Peyer's patch (tissue), 4 donors: ENCODE data around the gene FLG.
"Not testable (repeated sequence)": the region's sequence is repeated elsewhere in the genome, so short reads cannot be mapped to it uniquely, and the experiment has no call there.

ENCODE experiments used
- POLR2A ChIP-seq, 2 donors: fragments of 450-650 bp; IDR thresholded peaks; one replicate each; pipeline ENCODE4 v1.5.1; 2017; ENCODE audit warnings: antibody characterized with exemption in 2 of 2, mild to moderate bottlenecking in 2 of 2, moderate library complexity in 2 of 2
- TF ChIP-seq, protein P1 (sequence below), 6 experiments: fragments of 450-650 bp in 4 of 6; fragments of 200-600 bp in 2 of 6; sonication (generic) in 1 of 6; IDR thresholded peaks; one replicate each; pipeline ENCODE4 v1.5.1; 2017 to 2019; ENCODE audit warnings: antibody characterized with exemption in 6 of 6, mild to moderate bottlenecking in 3 of 6, moderate library complexity in 1 of 6

DNA sequence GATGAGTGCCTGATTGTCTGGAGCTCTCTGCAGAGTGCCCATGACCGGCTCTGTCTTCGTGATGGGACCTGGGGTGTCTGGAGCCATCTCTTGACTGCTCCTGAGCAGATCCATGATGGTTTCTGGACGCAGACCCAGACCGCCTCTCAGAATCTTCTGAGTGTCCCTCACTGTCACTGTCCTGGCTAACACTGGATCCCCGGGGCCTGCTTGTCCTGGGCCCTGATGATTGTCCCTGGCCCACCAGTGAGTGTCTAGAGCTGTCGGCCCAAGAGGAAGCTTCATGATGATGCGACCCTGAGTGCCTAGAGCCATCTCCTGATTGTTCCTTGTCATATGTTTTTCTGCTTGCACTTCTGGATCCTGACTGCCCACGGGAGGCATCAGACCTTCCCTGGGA lies 17.1 kb downstream of the FLG start:
- TF ChIP-seq, protein P1, sequence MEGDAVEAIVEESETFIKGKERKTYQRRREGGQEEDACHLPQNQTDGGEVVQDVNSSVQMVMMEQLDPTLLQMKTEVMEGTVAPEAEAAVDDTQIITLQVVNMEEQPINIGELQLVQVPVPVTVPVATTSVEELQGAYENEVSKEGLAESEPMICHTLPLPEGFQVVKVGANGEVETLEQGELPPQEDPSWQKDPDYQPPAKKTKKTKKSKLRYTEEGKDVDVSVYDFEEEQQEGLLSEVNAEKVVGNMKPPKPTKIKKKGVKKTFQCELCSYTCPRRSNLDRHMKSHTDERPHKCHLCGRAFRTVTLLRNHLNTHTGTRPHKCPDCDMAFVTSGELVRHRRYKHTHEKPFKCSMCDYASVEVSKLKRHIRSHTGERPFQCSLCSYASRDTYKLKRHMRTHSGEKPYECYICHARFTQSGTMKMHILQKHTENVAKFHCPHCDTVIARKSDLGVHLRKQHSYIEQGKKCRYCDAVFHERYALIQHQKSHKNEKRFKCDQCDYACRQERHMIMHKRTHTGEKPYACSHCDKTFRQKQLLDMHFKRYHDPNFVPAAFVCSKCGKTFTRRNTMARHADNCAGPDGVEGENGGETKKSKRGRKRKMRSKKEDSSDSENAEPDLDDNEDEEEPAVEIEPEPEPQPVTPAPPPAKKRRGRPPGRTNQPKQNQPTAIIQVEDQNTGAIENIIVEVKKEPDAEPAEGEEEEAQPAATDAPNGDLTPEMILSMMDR (IDR thresholded peaks at IDR 0.05): not testable (repeated sequence)
- not testable (repeated sequence) for TF ChIP-seq POLR2A (IDR thresholded peaks at IDR 0.05)
